CD14-positive monocyte (primary cell): ENCODE data around the gene FBXO31. TPM values are rescaled to one million over a fixed set of nuclear protein-coding genes. Genes with fewer than 3 reads are reported as not detected.

Experiments used
- DNase-seq, 3 donors: peaks; one replicate each; pipeline ENCODE4 v3.0.0-alpha.2; 2011 to 2022
- H2AFZ ChIP-seq: 2 replicates; pipeline ENCODE4 v1.6.0; 2012; ENCODE audit warnings: mild to moderate bottlenecking, low read depth, low read length, inconsistent platforms; ENCODE audit not compliant: insufficient read depth, poor library complexity, severe bottlenecking
- H3K27ac ChIP-seq, 2 donors: 1 replicate in 1 of 2; 2 replicates in 1 of 2; pipeline ENCODE4 v1.5.1; 2012 to 2013; ENCODE audit warnings: low read length in 2 of 2, control low read depth in 1 of 2, inconsistent platforms in 1 of 2, low read depth in 1 of 2, mild to moderate bottlenecking in 1 of 2
- H3K27me3 ChIP-seq, 2 donors: one replicate each; pipeline versions ENCODE4 v1.6.0 to v1.6.1; 2011 to 2013; ENCODE audit warnings: low read length in 2 of 2; ENCODE audit not compliant: control insufficient read depth in 2 of 2, insufficient read depth in 2 of 2
- H3K36me3 ChIP-seq, 2 donors: replicated peaks in 1 of 2; 1 replicate in 1 of 2; 2 replicates in 1 of 2; pipeline versions ENCODE4 v1.5.1 to v1.6.1; 2012 to 2013; ENCODE audit warnings: low read length in 2 of 2, control low read depth in 1 of 2, inconsistent platforms in 1 of 2, mild to moderate bottlenecking in 1 of 2; ENCODE audit not compliant: insufficient read depth in 2 of 2, control insufficient read depth in 1 of 2
- H3K4me1 ChIP-seq, 2 donors: 1 replicate in 1 of 2; 2 replicates in 1 of 2; pipeline versions ENCODE4 v1.5.1 to v1.6.1; 2012 to 2013; ENCODE audit warnings: low read length in 2 of 2, control low read depth in 1 of 2, inconsistent platforms in 1 of 2, mild to moderate bottlenecking in 1 of 2, moderate library complexity in 1 of 2; ENCODE audit not compliant: insufficient read depth in 2 of 2, control insufficient read depth in 1 of 2
- H3K4me2 ChIP-seq: replicated peaks from 2 replicates; pipeline ENCODE3; 2012; ENCODE audit warnings: low read length, moderate library complexity, mild to moderate bottlenecking; ENCODE audit not compliant: poor library complexity, severe bottlenecking; ENCODE audit errors: extremely low read depth
- H3K4me3 ChIP-seq, 3 experiments: fragments of 200-600 bp in 1 of 3; sonication (generic) in 1 of 3; replicated peaks in 1 of 3; 1 replicate in 2 of 3; 2 replicates in 1 of 3; pipeline ENCODE4 v1.5.1; 2011 to 2013; ENCODE audit warnings: low read length in 3 of 3, mild to moderate bottlenecking in 3 of 3, control low read depth in 2 of 3, low read depth in 2 of 3, inconsistent platforms in 1 of 3, moderate library complexity in 1 of 3
- H3K79me2 ChIP-seq: 2 replicates; pipeline ENCODE4 v1.6.0; 2012; ENCODE audit warnings: mild to moderate bottlenecking, control low read depth, inconsistent platforms, low read length, moderate library complexity; ENCODE audit not compliant: insufficient read depth
- H3K9ac ChIP-seq: 2 replicates; pipeline ENCODE4 v1.6.0; 2017; ENCODE audit warnings: low read length, mild to moderate bottlenecking; ENCODE audit not compliant: insufficient read depth, poor library complexity, severe bottlenecking
- H3K9me3 ChIP-seq, 2 donors: replicated peaks in 1 of 2; 1 replicate in 1 of 2; 2 replicates in 1 of 2; pipeline versions ENCODE4 v1.5.1 to v1.6.1; 2012 to 2013; ENCODE audit warnings: low read length in 2 of 2, control low read depth in 1 of 2; ENCODE audit not compliant: control insufficient read depth in 1 of 2, insufficient read depth in 1 of 2
- H4K20me1 ChIP-seq: 2 replicates; pipeline ENCODE4 v1.6.0; 2012; ENCODE audit warnings: mild to moderate bottlenecking, low read length, control low read depth, moderate library complexity; ENCODE audit not compliant: insufficient read depth
- H3K27ac Mint-ChIP-seq, 7 donors: one replicate each; pipeline ENCODE4 v1.8.0; 2020; ENCODE audit warnings: mild to moderate bottlenecking in 7 of 7, mixed read lengths in 7 of 7, moderate library complexity in 6 of 7, inconsistent platforms in 2 of 7
- H3K27me3 Mint-ChIP-seq, 3 donors: one replicate each; pipeline ENCODE4 v1.8.0; 2021 to 2022; ENCODE audit warnings: low read depth in 3 of 3, mild to moderate bottlenecking in 3 of 3, mixed read lengths in 3 of 3, moderate library complexity in 3 of 3, inconsistent platforms in 1 of 3
- H3K36me3 Mint-ChIP-seq, 2 donors: one replicate each; pipeline ENCODE4 v1.8.0; 2020; ENCODE audit warnings: mixed read lengths in 2 of 2, inconsistent platforms in 1 of 2, mild to moderate bottlenecking in 1 of 2
- H3K4me1 Mint-ChIP-seq: one replicate; pipeline ENCODE4 v1.8.0; 2020; ENCODE audit warnings: mild to moderate bottlenecking, mixed read lengths
- H3K4me3 Mint-ChIP-seq, 2 donors: one replicate each; pipeline ENCODE4 v1.8.0; 2020; ENCODE audit warnings: mild to moderate bottlenecking in 2 of 2, mixed read lengths in 2 of 2, moderate library complexity in 1 of 2
- H3K9me3 Mint-ChIP-seq, 7 donors: one replicate each; pipeline ENCODE4 v1.8.0; 2020 to 2022; ENCODE audit warnings: mixed read lengths in 7 of 7, mild to moderate bottlenecking in 6 of 7, moderate library complexity in 6 of 7, inconsistent platforms in 2 of 7
- WGBS: methylation state at CpG from one replicate; pipeline ENCODE4 v1.1.5; 2013; ENCODE audit warnings: missing lambda C conversion rate; ENCODE audit not compliant: insufficient coverage; 5-methylcytosine and 5-hydroxymethylcytosine counted together
- intact Hi-C, 2 donors: fragments of 100-400 bp; cut with micrococcal nuclease; formaldehyde crosslinking; loops; one replicate each; pipeline versions ENCODE4 v1.15.0 to v1.15.1; 2023
- polyA plus RNA-seq, 3 donors: library from polyadenylated mRNA; depleted of rRNA in 1 of 3; unstranded in 2 of 3; stranded (reverse) in 1 of 3; fragments of 300-500 nt in 2 of 3; fragments of >200 nt in 1 of 3; fragmentation: Illumina TruSeq in 2 of 3; gene quantifications; 1 replicate in 2 of 3; 2 replicates in 1 of 3; pipeline ENCODE4 v1.2.3, GENCODE V29; 2012 to 2021
- TF ChIP-seq, protein P1 (sequence below): fragments of 200-600 bp; IDR thresholded peaks from one replicate; pipeline ENCODE4 v1.8.0; 2022; ENCODE audit warnings: antibody characterized with exemption, mild to moderate bottlenecking

FBXO31 gene
- polyA plus RNA-seq, 3 donors: 2.0 to 5.6 (median 3.3) TPM

DNA sequence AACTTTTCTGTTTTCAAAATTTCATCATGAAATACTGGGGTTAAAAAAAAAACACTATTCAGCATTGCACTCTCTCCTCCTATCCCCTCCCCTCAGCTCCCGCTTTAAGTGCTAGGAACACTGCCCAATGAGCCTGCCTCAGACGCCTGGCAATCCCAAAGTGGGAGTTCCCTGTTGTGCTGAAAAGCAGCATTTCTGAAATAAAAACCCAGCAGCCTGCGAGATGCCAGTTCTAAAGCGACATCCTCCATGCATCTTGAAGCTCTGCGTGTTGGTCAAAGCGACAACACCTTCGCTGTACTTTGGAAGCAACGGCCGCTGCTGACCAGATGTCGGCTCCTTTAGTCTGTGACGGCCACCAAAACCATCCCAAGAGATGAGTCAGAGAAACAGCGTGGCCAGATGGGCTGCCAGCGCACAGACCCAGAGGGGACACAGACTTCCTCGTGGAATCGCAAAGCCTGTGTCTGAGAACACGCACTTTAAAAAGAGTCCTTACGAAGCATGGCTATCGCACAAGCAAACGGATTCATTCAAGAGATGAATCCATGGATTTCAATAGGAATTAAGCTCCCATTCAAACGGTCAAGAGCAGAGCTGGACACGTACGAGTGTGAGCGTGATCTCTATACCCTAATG, 32.8 kb downstream of the FBXO31 start:
- intact Hi-C loops: no loop called here
- Histone ChIP-seq H3K9ac (no peak overlapping the region), H3K27me3 (no peaks in the 10 kb centered on the region), H3K4me2 (no peak overlapping the region), H3K79me2 (no peaks in the 10 kb centered on the region), H4K20me1 (no peaks in the 10 kb centered on the region), H3K27ac (no peak overlapping the region), H3K4me3 (no peak overlapping the region), H3K36me3 (no peaks in the 10 kb centered on the region), H2AFZ (no peak overlapping the region), H3K4me1 (no peaks in the 10 kb centered on the region), H3K9me3 (no peaks in the 10 kb centered on the region)
- Mint-ChIP-seq H3K9me3 (peaks cover 0 to 2% (median 0%) of the 10 kb centered on the region in 7 donors), H3K4me3 (no peak overlapping the region), H3K36me3 (peaks cover 16 to 19% of the 10 kb centered on the region in 2 donors), H3K27me3 (peaks cover 0 to 12% (median 0%) of the 10 kb centered on the region in 3 donors), H3K27ac (no peak overlapping the region), H3K4me1 (no peaks in the 10 kb centered on the region)
- 89% methylated on average over 20 of the region's 23 CpGs for WGBS
- DNase-seq: no peak
- TF ChIP-seq, protein P1, sequence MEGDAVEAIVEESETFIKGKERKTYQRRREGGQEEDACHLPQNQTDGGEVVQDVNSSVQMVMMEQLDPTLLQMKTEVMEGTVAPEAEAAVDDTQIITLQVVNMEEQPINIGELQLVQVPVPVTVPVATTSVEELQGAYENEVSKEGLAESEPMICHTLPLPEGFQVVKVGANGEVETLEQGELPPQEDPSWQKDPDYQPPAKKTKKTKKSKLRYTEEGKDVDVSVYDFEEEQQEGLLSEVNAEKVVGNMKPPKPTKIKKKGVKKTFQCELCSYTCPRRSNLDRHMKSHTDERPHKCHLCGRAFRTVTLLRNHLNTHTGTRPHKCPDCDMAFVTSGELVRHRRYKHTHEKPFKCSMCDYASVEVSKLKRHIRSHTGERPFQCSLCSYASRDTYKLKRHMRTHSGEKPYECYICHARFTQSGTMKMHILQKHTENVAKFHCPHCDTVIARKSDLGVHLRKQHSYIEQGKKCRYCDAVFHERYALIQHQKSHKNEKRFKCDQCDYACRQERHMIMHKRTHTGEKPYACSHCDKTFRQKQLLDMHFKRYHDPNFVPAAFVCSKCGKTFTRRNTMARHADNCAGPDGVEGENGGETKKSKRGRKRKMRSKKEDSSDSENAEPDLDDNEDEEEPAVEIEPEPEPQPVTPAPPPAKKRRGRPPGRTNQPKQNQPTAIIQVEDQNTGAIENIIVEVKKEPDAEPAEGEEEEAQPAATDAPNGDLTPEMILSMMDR: no peak

DNA sequence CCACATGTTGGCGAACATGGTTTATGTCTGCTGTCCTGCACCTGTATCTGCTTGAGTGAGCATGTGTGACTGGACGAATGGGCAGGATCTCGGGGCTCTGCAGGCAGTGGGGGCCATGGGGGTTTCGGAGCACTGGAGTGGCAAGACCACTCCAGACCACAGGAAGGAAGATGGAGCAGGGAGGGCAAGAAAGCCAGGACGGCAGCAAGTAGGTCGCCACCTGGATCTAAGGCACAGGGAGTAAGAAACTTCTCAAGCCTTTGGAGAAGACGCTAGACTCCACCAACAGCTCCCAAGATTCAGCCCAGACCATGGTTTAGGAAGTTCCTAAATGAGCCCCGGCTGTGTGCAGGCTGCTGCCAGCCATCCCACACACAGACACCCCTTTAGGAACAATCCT, 33.5 kb downstream of the FBXO31 start:
- H3K36me3 ChIP-seq: no peaks in the 10 kb centered on the region
- Mint-ChIP-seq H3K4me1 (peaks cover 3% of the 10 kb centered on the region), H3K27me3 (peaks cover 0 to 12% (median 0%) of the 10 kb centered on the region in 3 donors), H3K9me3 (peaks cover 0 to 2% (median 0%) of the 10 kb centered on the region in 7 donors), H3K4me3 (peak overlapping the region in 1 of 2 donors; percentile 26), H3K27ac (no peak overlapping the region), H3K36me3 (peaks cover 14 to 22% of the 10 kb centered on the region in 2 donors)
- H2AFZ ChIP-seq: no peak overlapping the region
- no peaks in the 10 kb centered on the region for H3K9me3 ChIP-seq
- H3K4me3 ChIP-seq: no peak overlapping the region
- H3K4me1 ChIP-seq: no peaks in the 10 kb centered on the region
- no peak for DNase-seq
- H3K27ac ChIP-seq: no peak overlapping the region
- TF ChIP-seq, protein P1: no peak
- H3K27me3 ChIP-seq: no peaks in the 10 kb centered on the region
- H3K4me2 ChIP-seq: no peak overlapping the region
- WGBS: 100% methylated on average over 3 of the region's 8 CpGs
- intact Hi-C loops: no loop called here
- H4K20me1 ChIP-seq: no peaks in the 10 kb centered on the region
- H3K79me2 ChIP-seq: no peaks in the 10 kb centered on the region
- no peak overlapping the region for H3K9ac ChIP-seq
